CD4-positive, alpha-beta T cell treated with Interleukin-12 subunit alpha and Interleukin-12 subunit beta, for 1 hour (primary cell): ENCODE measurements around the gene FOSL2.
A peak's percentile ranks its signal among the peaks of the same experiment; 100 is the strongest.

Experiments
- DNase-seq: peaks from one replicate; pipeline ENCODE4 v3.0.0-alpha.2; 2020

The FOSL2 gene

GRCh38 chr2:28392297-28393113, at the start of gene FOSL2:
TSS of gene FOSL2 (plus strand) at chr2:28392858. CDS start at chr2:28393721, 863 bp downstream.
- peak; percentile 97 for DNase-seq

- no peak for DNase-seq
These were observed 49.3 kb upstream of the FOSL2 start for GRCh38 chr2:28343184-28343942.

- DNase-seq, result no peak
These were observed 48.5 kb upstream of the FOSL2 start for GRCh38 chr2:28343971-28344715.

GRCh38 chr2:28344756-28345373, 47.8 kb upstream of the FOSL2 start:
- no peak for DNase-seq

- DNase-seq, result no peak
These were observed 47.0 kb upstream of the FOSL2 start for GRCh38 chr2:28345619-28346018.

GRCh38 chr2:28346587-28346986, 46.1 kb upstream of the FOSL2 start:
- DNase-seq, result no peak

GRCh38 chr2:28347193-28347592, 45.5 kb upstream of the FOSL2 start:
- no peak for DNase-seq

GRCh38 chr2:28347596-28347995, 45.1 kb upstream of the FOSL2 start:
- no peak for DNase-seq

- DNase-seq, result peak; percentile 75
These were observed 44.5 kb upstream of the FOSL2 start for GRCh38 chr2:28348149-28348567.

- DNase-seq, result no peak
These were observed 43.7 kb upstream of the FOSL2 start for GRCh38 chr2:28348921-28349320.

- no peak for DNase-seq
These were observed 43.0 kb upstream of the FOSL2 start for GRCh38 chr2:28349546-28350165.

- DNase-seq, result no peak
These were observed 42.5 kb upstream of the FOSL2 start for GRCh38 chr2:28350196-28350595.

- no peak for DNase-seq
These were observed 41.8 kb upstream of the FOSL2 start for GRCh38 chr2:28350791-28351285.

GRCh38 chr2:28351621-28352020, 41.0 kb upstream of the FOSL2 start:
- no peak for DNase-seq

GRCh38 chr2:28352104-28352503, 40.6 kb upstream of the FOSL2 start:
- DNase-seq, result no peak

- no peak for DNase-seq
These were observed 40.0 kb upstream of the FOSL2 start for GRCh38 chr2:28352610-28353195.

GRCh38 chr2:28354920-28355520, 37.6 kb upstream of the FOSL2 start:
- no peak for DNase-seq

GRCh38 chr2:28355521-28356094, 37.0 kb upstream of the FOSL2 start:
- DNase-seq, result no peak

- DNase-seq, result peak; percentile 44
These were observed 36.4 kb upstream of the FOSL2 start for GRCh38 chr2:28356095-28356911.

GRCh38 chr2:28357055-28357454, 35.6 kb upstream of the FOSL2 start:
- no peak for DNase-seq
